Neuron (in vitro differentiated cells): ENCODE results near the gene PIM3.

ENCODE experiments used
- H2AFZ ChIP-seq: one replicate; pipeline ENCODE4 v1.6.1; 2013; ENCODE audit warnings: low read depth, mild to moderate bottlenecking, inconsistent platforms, low read length, moderate library complexity
- H3K27me3 ChIP-seq: one replicate; pipeline ENCODE4 v1.6.1; 2013; ENCODE audit warnings: low read length; ENCODE audit not compliant: insufficient read depth
- H3K36me3 ChIP-seq: one replicate; pipeline ENCODE4 v1.6.1; 2013; ENCODE audit warnings: low read length; ENCODE audit not compliant: insufficient read depth
- H3K4me1 ChIP-seq: one replicate; pipeline ENCODE4 v1.6.1; 2013; ENCODE audit warnings: low read length; ENCODE audit not compliant: insufficient read depth
- H3K4me3 ChIP-seq: 2 replicates; pipeline ENCODE4 v1.5.1; 2013; ENCODE audit warnings: mild to moderate bottlenecking, low read length, moderate library complexity
- H3K9me3 ChIP-seq: one replicate; pipeline ENCODE4 v1.6.1; 2013; ENCODE audit warnings: low read length

The PIM3 gene

DNA sequence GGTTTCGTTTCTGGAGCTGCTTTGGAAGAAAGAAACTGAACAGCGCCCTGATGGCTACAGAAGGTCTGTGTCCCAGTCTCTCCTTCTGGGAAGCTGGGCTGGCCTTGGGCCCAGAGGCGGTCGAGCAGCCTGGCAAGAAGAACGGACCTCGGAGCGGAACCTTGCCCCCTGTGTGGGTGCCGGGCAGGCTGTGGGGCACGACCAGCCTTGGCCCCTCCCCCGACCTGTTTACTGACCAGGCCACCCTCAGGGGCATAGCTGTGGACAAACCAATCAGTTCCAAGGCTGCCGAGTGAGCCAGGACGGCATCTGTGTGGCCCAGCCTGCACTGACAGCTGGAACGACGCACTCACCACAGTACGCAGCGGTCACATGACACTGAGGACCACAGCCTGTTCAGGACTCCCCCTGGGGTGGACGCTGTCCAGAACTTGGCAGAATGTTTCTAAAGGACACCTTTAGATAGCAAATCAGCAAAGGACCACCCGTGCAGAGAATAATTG, 7.2 kb downstream of the PIM3 start:
- Histone ChIP-seq H3K36me3 (peaks cover 15% of the 10 kb centered on the region), H2AFZ (no peak overlapping the region), H3K4me3 (no peak overlapping the region), H3K9me3 (peaks cover under 1% of the 10 kb centered on the region), H3K4me1 (peaks cover 23% of the 10 kb centered on the region), H3K27me3 (no peaks in the 10 kb centered on the region)

GRCh38 chr22:49968313-49968830, 7.8 kb downstream of the PIM3 start:
- H3K27me3 ChIP-seq, result no peaks in the 10 kb centered on the region
- H3K36me3 ChIP-seq, result peaks cover 9% of the 10 kb centered on the region
- H3K4me3 ChIP-seq, result no peak overlapping the region
- H3K4me1 ChIP-seq, result peaks cover 21% of the 10 kb centered on the region
- no peaks in the 10 kb centered on the region for H3K9me3 ChIP-seq
- no peak overlapping the region for H2AFZ ChIP-seq

DNA sequence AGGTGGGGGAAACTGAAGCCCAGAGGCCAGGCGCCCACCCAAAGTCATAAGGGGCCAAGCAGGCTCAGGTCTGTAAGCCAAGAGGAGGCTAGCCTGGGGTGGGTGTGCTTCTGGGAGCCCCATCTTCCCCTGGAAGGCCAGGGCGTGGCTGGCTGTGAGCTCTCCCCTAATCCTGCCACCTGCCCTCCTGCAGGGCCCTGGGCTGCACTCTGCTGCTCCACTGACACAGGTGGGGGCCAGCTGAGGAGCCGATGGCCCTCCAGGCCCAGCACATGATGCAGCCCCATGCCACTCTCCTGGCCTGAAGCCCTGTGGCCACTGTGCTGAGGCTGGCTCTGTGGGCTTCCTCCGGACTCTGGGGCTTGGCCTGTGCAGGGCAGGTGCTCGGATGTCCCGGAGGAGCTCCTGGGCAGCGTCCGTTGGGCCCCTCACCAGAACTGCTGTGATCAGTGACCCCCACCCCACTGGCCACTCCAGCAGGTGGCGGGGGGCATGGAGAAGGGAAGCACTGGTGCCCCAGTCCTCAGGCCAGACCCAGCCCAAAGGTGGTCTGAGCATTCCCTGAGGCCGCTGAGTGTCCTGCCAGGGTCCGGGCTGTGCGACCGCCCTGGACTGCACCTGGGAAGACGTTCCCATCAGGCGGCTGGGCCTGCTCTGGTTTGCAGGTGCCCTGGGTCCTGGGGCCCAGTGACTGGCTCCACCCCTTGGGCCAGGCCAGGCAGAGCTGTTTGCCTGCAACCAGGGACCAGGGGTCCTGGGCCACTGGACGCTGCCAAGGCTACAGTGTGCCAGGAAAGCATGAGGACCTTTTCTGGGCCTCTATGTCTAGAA, 8.5 kb downstream of the PIM3 start:
- H3K9me3 ChIP-seq, result no peaks in the 10 kb centered on the region
- H3K36me3 ChIP-seq, result peaks cover 2% of the 10 kb centered on the region
- H3K27me3 ChIP-seq, result no peaks in the 10 kb centered on the region
- no peak overlapping the region for H3K4me3 ChIP-seq
- no peak overlapping the region for H2AFZ ChIP-seq
- peaks cover 21% of the 10 kb centered on the region for H3K4me1 ChIP-seq

- Histone ChIP-seq H3K36me3 (no peaks in the 10 kb centered on the region), H3K4me3 (no peak overlapping the region), H3K9me3 (no peaks in the 10 kb centered on the region), H3K27me3 (no peaks in the 10 kb centered on the region), H3K4me1 (peaks cover 21% of the 10 kb centered on the region), H2AFZ (no peak overlapping the region)
Measured at GRCh38 chr22:49969751-49970527, 9.4 kb downstream of the PIM3 start.

- no peaks in the 10 kb centered on the region for H3K27me3 ChIP-seq
- no peak overlapping the region for H2AFZ ChIP-seq
- no peaks in the 10 kb centered on the region for H3K9me3 ChIP-seq
- no peaks in the 10 kb centered on the region for H3K36me3 ChIP-seq
- H3K4me1 ChIP-seq, result peaks cover 21% of the 10 kb centered on the region
- H3K4me3 ChIP-seq, result no peak overlapping the region
Measured at GRCh38 chr22:49970528-49971231, 10.1 kb downstream of the PIM3 start.

DNA sequence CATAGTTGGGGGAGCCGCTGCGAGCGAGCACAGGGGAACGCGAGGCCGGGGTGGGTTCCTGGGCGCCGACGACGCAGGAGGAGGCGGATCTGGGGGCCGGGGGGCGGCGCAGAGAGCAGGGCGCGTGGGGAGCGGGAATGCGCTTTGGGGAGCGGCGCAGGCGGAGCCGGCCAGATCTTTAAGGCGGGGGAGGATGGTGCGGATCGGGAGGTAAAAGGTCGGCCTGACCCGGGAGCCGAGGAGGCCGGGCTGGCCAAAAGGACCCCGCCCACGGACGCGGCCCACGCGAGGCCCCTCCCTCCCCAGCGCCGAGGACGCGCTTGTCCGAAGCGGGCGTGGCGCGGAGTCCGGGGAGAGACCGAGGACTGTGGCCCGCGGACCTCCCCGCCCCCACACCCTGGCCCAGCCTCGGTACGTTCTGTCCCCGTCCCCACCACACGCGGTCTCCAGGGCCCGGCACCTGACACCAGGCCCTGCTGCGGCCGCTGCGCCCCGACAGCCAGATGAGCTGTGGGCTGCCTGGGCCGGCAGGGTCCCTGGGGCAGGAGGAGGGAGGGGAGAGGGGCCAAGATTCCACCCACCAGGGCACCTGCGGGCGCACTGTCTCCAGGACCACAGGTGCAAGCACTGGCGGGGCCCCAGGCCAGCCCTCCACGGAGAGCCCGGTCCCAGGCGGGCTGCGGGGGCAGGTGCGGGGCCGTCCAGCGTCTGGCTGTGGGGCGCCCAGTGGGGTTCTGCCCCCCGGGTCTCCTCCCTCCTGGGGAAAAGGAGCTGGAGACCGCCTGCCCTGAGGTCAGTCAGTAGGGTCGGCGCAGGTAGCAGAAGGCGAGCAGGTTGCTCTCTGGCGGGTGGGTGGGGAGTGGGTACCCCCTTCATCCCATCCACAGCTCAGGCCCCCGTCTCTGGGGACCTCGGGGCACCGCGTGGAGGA, 10.9 kb downstream of the PIM3 start:
- no peak overlapping the region for H3K4me3 ChIP-seq
- no peaks in the 10 kb centered on the region for H3K27me3 ChIP-seq
- peaks cover 18% of the 10 kb centered on the region for H3K4me1 ChIP-seq
- H3K36me3 ChIP-seq, result no peaks in the 10 kb centered on the region
- H3K9me3 ChIP-seq, result no peaks in the 10 kb centered on the region
- H2AFZ ChIP-seq, result no peak overlapping the region

- no peaks in the 10 kb centered on the region for H3K9me3 ChIP-seq
- H3K27me3 ChIP-seq, result no peaks in the 10 kb centered on the region
- H3K36me3 ChIP-seq, result no peaks in the 10 kb centered on the region
- H2AFZ ChIP-seq, result no peak overlapping the region
- H3K4me1 ChIP-seq, result peaks cover 11% of the 10 kb centered on the region
- no peak overlapping the region for H3K4me3 ChIP-seq
Measured at GRCh38 chr22:49972163-49973017, 11.8 kb downstream of the PIM3 start.

DNA sequence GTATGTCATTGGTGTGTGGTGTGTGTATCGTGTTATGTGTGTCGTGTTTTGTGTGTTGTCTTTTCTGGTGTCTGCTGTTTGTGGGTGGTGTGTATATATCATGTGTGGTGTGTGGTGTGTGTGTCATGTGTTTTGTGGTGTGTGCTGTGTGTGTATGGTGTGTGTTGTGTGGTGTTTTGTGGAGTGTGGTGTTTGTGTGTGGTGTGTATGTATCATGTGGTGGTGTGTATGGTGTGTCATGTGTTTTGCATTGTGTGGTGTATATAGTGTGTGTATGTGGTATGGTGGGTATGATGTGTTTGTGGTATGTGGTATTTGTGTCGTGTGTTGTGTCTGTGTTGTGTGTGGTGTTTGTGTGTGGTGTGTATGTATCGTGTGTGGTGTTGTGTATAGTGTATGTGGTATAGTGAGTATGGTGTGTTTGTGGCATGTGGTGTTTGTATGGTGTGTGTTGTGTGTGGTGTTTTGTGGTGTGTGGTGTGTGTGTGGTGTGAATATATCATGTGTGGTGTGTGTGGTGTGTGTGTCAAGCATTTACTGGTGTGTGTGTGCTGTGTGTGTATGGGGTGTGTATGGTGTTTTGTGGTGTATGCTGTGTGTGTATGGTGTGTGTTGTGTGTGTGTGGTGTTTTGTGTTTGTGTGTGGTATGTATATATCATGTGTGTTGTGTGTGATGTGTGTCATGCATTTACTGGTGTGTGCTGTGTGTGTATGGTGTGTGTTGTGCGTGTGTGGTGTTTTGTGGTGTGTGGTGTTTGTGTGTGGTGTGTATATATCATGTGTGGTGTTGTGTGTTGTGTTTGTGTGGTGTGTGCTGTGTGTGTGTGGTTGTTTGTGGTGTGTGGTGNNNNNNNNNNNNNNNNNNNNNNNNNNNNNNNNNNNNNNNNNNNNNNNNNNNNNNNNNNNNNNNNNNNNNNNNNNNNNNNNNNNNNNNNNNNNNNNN, 12.7 kb downstream of the PIM3 start:
- Histone ChIP-seq H3K27me3 (no peaks in the 10 kb centered on the region), H3K9me3 (no peaks in the 10 kb centered on the region), H3K4me1 (peaks cover 6% of the 10 kb centered on the region), H3K36me3 (no peaks in the 10 kb centered on the region), H3K4me3 (no peak overlapping the region), H2AFZ (no peak overlapping the region)

GRCh38 chr22:49975543-49976389, 15.2 kb downstream of the PIM3 start:
- H3K4me3 ChIP-seq, result no peak overlapping the region
- H3K36me3 ChIP-seq, result no peaks in the 10 kb centered on the region
- H3K4me1 ChIP-seq, result peaks cover 3% of the 10 kb centered on the region
- no peak overlapping the region for H2AFZ ChIP-seq
- H3K9me3 ChIP-seq, result no peaks in the 10 kb centered on the region
- no peaks in the 10 kb centered on the region for H3K27me3 ChIP-seq

GRCh38 chr22:49976439-49977175, 16.0 kb downstream of the PIM3 start:
- no peaks in the 10 kb centered on the region for H3K9me3 ChIP-seq
- no peaks in the 10 kb centered on the region for H3K4me1 ChIP-seq
- H3K27me3 ChIP-seq, result no peaks in the 10 kb centered on the region
- H2AFZ ChIP-seq, result no peak overlapping the region
- H3K36me3 ChIP-seq, result no peaks in the 10 kb centered on the region
- H3K4me3 ChIP-seq, result no peak overlapping the region
